ENCODE measurements around the gene C6orf120. TPM values are rescaled to one million over a fixed set of nuclear protein-coding genes. Genes with fewer than 3 reads are reported as not detected.

C6orf120 gene
- total and polyA plus RNA-seq, 2 of the 13 experiments (the other 11 are each of a cell fraction or from before 2014, with no cell fraction given): 21.7 to 29.9 TPM

- in situ Hi-C loops (cut with HindIII; ENCODE audit: extremely low pct_ligation_motif_present, low pct_unique_long_range_greater_than_20kb): no loop called here
- no peak for FAIRE-seq
- CTCF ChIA-PET (ENCODE audit: low intra/inter-chr PET ratio, low total read pairs): no interaction called here
Measured at GRCh38 chr6:169663468-169663867, 38.5 kb upstream of the C6orf120 start.

DNA sequence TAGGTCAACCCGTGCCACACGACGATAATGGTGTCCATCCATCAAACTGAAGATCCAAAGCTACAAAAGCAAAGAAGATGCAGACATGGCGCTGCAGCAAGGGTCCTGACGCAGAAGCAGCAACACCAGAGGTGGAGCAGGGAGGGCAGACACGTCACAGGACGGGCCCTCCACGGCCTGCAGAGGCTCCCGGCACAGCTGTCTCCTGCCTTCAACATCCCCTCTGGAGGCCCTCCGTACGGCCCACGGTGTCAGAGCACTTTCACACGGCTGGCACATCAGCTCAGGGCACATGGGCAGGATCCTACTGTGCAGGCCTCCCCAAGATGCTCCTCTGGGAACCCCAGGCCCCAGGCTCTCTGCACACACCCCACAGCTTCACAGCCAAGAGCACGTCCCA, 37.7 kb upstream of the C6orf120 start:
- no peaks in the 10 kb centered on the region for H3K79me2 ChIP-seq (ENCODE audit: insufficient read depth, low read length)
- no peak overlapping the region for H3K9ac ChIP-seq (ENCODE audit: insufficient read depth, low read depth, low read length)
- in situ Hi-C loops (cut with HindIII; ENCODE audit: extremely low pct_ligation_motif_present, low pct_unique_long_range_greater_than_20kb): no loop called here
- no peak overlapping the region for H3K4me3 ChIP-seq (replicated peaks in 1 of 3; ENCODE audit: insufficient read depth in 1 of 3, low read depth in 2 of 3, low read length in 3 of 3)
- no peak overlapping the region for H3K27ac ChIP-seq (ENCODE audit: extremely low read length, insufficient read depth, low read length)
- whole genome bisulfite sequencing (ENCODE audit: low lambda C conversion rate): 96% methylated on average over 12 of the region's 14 CpGs
- H3K9me3 ChIP-seq (ENCODE audit: low read length): no peaks in the 10 kb centered on the region
- ATAC-seq (no peak), DNase-seq (ENCODE audit: low spot score) (no peak), FAIRE-seq (no peak)
- no peak overlapping the region for H2AFZ ChIP-seq (ENCODE audit: low read length)
- H3K36me3 ChIP-seq (replicated peaks in 1 of 2; ENCODE audit: control insufficient read depth in 1 of 2, insufficient read depth in 2 of 2, low read length in 2 of 2): peaks cover 34 to 81% of the 10 kb centered on the region in 2 experiments
- POLR2A ChIA-PET: no interaction called here
- intact Hi-C loops (cut with micrococcal nuclease; ENCODE audit: unreplicated experiment): no loop called here
- H4K20me1 ChIP-seq (ENCODE audit: insufficient read depth, low read length): no peaks in the 10 kb centered on the region
- no TSS peak for BruUV-seq (replicated peaks)
- no peak overlapping the region for H3K4me2 ChIP-seq (ENCODE audit: low read depth, low read length)
- H3K27me3 ChIP-seq (ENCODE audit: control insufficient read depth in 1 of 2, insufficient read depth in 2 of 2, low read length in 2 of 2): no peaks in the 10 kb centered on the region
- H3K4me1 ChIP-seq (ENCODE audit: insufficient read depth, low read length): no peaks in the 10 kb centered on the region
- CTCF ChIA-PET (ENCODE audit: low intra/inter-chr PET ratio, low total read pairs): no interaction called here
- TF ChIP-seq KDM3A (CRISPR knock-in tag; IDR thresholded peaks at IDR 0.05; ENCODE audit: low read depth) (no peak), ZNF253 (CRISPR knock-in tag; IDR thresholded peaks at IDR 0.05; ENCODE audit: borderline replicate concordance) (no peak), PAWR (CRISPR knock-in tag; IDR thresholded peaks at IDR 0.05; ENCODE audit: borderline replicate concordance) (no peak), NCOR1 (IDR thresholded peaks at IDR 0.05; ENCODE audit: borderline replicate concordance, low read length) (no peak), NFYC (CRISPR knock-in tag; IDR thresholded peaks at IDR 0.05) (no peak), ZNF878 (CRISPR knock-in tag; IDR thresholded peaks at IDR 0.05) (no peak), ZNF605 (CRISPR knock-in tag; IDR thresholded peaks at IDR 0.05) (no peak), ZBTB43 (CRISPR knock-in tag; conservative IDR thresholded peaks at IDR 0.05) (no peak), SNAPC2 (CRISPR knock-in tag; IDR thresholded peaks at IDR 0.05) (no peak), SMYD3 (CRISPR knock-in tag; IDR thresholded peaks at IDR 0.05) (no peak), ZIK1 (CRISPR knock-in tag; IDR thresholded peaks at IDR 0.05; ENCODE audit: borderline replicate concordance, low read depth) (no peak), ZNF282 (IDR thresholded peaks at IDR 0.05; ENCODE audit: partially characterized antibody) (no peak)
- TF ChIP-seq, protein P1, sequence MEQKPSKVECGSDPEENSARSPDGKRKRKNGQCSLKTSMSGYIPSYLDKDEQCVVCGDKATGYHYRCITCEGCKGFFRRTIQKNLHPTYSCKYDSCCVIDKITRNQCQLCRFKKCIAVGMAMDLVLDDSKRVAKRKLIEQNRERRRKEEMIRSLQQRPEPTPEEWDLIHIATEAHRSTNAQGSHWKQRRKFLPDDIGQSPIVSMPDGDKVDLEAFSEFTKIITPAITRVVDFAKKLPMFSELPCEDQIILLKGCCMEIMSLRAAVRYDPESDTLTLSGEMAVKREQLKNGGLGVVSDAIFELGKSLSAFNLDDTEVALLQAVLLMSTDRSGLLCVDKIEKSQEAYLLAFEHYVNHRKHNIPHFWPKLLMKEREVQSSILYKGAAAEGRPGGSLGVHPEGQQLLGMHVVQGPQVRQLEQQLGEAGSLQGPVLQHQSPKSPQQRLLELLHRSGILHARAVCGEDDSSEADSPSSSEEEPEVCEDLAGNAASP (CRISPR knock-in tag; IDR thresholded peaks at IDR 0.05; ENCODE audit: borderline replicate concordance): no peak
- TF ChIP-seq, protein P2, sequence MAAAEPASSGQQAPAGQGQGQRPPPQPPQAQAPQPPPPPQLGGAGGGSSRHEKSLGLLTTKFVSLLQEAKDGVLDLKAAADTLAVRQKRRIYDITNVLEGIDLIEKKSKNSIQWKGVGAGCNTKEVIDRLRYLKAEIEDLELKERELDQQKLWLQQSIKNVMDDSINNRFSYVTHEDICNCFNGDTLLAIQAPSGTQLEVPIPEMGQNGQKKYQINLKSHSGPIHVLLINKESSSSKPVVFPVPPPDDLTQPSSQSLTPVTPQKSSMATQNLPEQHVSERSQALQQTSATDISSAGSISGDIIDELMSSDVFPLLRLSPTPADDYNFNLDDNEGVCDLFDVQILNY (CRISPR knock-in tag; conservative IDR thresholded peaks at IDR 0.05): no peak

More at GRCh38 chr6:169663468-169663867, 38.5 kb upstream of the C6orf120 start:
- H4K20me1 ChIP-seq (ENCODE audit: insufficient read depth, low read length): no peaks in the 10 kb centered on the region
- H3K27ac ChIP-seq (ENCODE audit: extremely low read length, insufficient read depth, low read length): no peak overlapping the region
- no peak overlapping the region for H3K9ac ChIP-seq (ENCODE audit: insufficient read depth, low read depth, low read length)
- no peaks in the 10 kb centered on the region for H3K9me3 ChIP-seq (ENCODE audit: low read length)
- intact Hi-C loops (cut with micrococcal nuclease; ENCODE audit: unreplicated experiment): no loop called here
- POLR2A ChIA-PET: no interaction called here
- H3K4me2 ChIP-seq (ENCODE audit: low read depth, low read length): no peak overlapping the region
- BruUV-seq (replicated peaks): no TSS peak
- WGBS (ENCODE audit: low lambda C conversion rate): 94% methylated on average over 8 of the region's 8 CpGs
- ATAC-seq: no peak
- H3K4me1 ChIP-seq (ENCODE audit: insufficient read depth, low read length): no peaks in the 10 kb centered on the region
- no peak for TF ChIP-seq ONECUT2 (CRISPR knock-in tag; IDR thresholded peaks at IDR 0.05)
- TF ChIP-seq SP4 (CRISPR knock-in tag; IDR thresholded peaks at IDR 0.05): no peak
- TF ChIP-seq ZNF777 (CRISPR knock-in tag; IDR thresholded peaks at IDR 0.05): no peak
- peaks cover 34 to 80% of the 10 kb centered on the region in 2 experiments for H3K36me3 ChIP-seq (replicated peaks in 1 of 2; ENCODE audit: control insufficient read depth in 1 of 2, insufficient read depth in 2 of 2, low read length in 2 of 2)
- no peaks in the 10 kb centered on the region for H3K79me2 ChIP-seq (ENCODE audit: insufficient read depth, low read length)
- no peak overlapping the region for H2AFZ ChIP-seq (ENCODE audit: low read length)
- no peaks in the 10 kb centered on the region for H3K27me3 ChIP-seq (ENCODE audit: control insufficient read depth in 1 of 2, insufficient read depth in 2 of 2, low read length in 2 of 2)
- DNase-seq (ENCODE audit: low spot score): no peak
- no peak overlapping the region for H3K4me3 ChIP-seq (replicated peaks in 1 of 3; ENCODE audit: insufficient read depth in 1 of 3, low read depth in 2 of 3, low read length in 3 of 3)
